ENCODE data around the gene UBALD2.

- no peak for TF ChIP-seq YY1 (IDR thresholded peaks at IDR 0.05; ENCODE audit: insufficient read depth, insufficient read length)
- no peak for TF ChIP-seq ZNF274 (IDR thresholded peaks at IDR 0.05; ENCODE audit: low read depth, low read length)
- no peak for TF ChIP-seq SUZ12 (IDR thresholded peaks at IDR 0.05; ENCODE audit: extremely low read depth, insufficient read depth, insufficient read length)
Measured at GRCh38 chr17:76318586-76318985, 53.4 kb downstream of the UBALD2 start.

Data from NT2/D1 (cell line).